ENCODE data around the gene LRRC47.
"Not testable (repeated sequence)": the region's sequence is repeated elsewhere in the genome, so short reads cannot be mapped to it uniquely, and the experiment has no call there.

Gene LRRC47

GRCh38 chr1:3771108-3772026, 24.9 kb downstream of the LRRC47 start:
- no peak for DNase-seq

- no peak for DNase-seq
These were observed 26.1 kb downstream of the LRRC47 start for GRCh38 chr1:3770047-3770765.

DNA sequence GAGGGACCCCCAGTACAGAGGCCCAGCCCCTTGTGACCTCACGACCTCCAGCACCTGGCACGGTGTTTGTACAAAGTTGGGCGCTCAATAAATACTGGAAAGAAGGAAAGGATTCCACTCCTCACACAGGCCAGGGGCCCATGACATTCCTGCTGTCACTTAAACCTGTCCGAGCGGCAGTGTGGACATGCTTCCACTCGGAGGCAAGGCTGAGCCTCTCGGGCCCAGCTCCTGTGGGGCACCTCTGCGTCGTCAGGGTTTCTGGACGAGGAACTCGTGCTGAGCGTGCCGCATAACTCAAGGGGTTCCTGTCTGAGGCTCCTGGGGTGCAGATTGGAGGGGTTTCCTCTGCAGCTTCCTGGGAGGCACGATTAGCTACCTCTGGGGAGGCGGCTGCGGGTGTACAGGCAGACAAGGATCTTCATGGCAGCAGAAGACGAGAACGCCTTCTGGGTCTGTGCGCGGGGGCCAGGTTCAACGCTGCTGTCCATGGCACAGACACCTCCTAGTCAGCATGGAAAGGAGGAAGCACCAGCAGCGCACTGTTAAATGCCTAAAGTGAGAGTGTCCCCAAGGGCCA, 27.4 kb downstream of the LRRC47 start:
- DNase-seq: no peak

- DNase-seq: no peak
These were observed 28.9 kb downstream of the LRRC47 start for GRCh38 chr1:3767328-3767925.

DNA sequence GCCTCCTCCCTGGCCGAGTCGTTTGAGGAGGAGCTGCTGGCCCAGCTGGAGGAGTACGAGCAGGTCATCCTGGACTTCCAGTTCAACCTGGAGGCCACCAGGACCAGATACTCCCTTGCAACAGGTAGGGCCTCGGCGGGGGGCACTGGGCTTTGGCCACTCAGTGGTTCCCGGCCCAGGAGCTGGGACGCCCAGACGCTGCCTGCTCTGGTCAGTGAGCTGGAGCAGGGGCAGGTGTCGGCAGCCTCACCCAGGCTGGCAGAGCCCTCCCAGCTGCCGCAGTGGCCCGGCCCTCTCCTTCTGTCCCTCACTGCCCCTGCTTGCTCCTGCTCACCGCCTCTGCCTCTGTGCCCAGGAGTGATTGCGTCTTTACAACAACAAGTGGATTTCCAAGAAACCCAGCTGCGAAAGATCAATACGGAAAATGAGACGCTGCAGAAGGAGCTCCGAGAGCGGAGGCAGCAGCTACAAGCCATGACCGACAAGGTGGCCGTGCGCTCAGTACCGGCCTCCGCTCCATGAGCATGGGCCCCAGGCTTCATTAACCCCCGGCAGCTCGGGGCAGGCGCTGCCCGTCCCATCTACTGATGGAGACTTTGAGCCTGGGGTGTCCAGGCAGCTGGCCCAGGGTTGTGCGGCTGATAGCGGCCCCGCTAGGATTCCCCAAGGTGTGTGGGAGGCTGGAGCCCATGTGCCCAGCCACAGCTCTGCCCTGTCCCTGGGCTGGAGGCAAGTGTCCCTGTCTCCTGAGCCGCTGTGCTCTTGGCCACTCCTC, 32.8 kb downstream of the LRRC47 start:
- DNase-seq: no peak

DNA sequence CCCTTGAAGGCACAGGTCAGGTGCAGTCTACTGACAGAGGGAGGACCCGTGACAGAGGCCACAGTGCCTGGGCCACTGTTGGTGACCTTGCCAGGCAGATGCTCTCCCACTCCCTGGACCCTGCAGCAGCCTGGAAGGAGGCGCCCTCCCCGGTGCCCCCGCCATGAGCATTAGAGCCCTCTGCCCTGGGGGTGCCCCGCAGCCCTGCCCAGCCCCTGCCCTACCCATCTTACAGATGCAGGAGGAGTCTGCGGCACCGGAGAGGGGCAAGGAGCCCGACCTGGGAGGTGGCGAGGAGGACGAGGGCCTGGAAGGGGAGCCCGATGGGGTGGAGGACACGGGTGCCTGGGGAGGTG, 33.4 kb downstream of the LRRC47 start:
- no peak for DNase-seq

- no peak for DNase-seq
These were observed 34.0 kb downstream of the LRRC47 start for GRCh38 chr1:3762151-3762872.

DNA sequence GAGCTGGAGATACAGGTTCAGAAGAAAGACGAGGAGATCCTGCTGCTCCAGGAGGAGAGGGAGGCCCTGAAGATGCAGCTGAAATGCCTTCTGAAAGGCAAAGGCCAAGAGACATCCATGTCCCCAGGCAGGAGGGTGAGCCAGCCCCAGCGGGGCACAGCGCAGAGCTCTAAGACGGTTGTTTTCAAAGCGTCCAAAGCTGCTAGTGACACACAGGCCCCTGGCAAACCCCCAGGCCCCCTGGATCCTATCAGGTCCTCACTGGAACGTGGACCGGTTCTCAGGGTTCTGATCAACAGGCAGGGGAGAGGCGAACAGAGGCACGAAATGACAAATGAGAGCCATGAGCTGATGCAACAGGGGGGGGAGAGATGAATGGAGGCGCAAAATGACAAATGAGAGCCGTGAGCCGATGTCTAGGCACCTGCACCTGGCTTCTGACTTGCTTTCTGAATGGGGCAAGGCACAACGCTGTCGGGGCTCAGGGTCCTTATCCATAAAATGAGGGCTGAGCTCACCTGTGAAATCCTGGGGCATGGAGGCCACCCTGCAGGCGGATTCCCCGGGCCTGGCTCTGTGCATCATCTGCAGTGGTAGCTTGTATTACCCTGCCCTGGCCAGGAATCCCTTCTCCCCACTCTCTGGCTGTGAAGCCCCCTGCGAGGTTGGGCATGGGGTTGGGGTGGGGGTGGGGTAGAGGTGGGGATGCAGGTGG, 34.8 kb downstream of the LRRC47 start:
- DNase-seq: no peak

DNA sequence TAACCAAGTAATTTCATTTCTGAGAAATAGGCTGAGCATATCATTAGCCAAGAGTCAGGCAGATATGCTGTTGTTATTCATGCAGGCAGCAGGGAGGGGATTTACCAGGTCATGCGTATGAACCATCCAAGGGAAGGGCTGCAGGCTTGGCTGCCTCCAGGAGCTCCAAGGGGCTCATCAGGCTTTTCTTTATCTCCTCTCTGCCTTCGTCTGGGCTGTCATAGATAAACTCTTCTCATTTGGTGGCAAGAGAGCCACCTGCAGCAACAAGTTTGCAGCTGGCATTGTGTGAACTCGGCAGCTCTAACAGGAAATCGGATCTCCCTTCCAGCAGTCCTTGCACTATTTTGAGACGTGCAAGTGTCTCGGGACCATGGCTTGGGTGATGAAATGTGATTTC, 36.5 kb downstream of the LRRC47 start:
- DNase-seq: no peak

DNA sequence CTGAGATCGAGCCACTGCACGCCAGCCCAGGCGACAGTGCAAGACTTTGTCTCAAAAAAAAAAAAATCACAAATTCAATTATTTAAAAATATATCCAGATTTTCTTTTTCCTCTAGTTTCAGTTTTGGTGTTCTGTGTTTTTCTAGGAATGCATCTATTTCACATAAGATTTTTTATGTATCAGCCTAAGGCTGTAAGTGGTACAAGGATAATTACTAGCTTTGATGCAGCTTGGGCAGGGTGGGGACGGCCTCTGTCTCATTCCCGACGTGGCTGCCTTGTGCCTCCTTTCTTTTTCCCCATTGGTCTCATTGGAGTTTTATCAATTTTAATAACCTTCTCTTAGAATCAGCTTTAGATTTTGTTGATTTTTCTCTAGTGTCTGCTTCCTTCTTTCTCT, 37.1 kb downstream of the LRRC47 start:
- no peak for DNase-seq

GRCh38 chr1:3756394-3756793, 39.9 kb downstream of the LRRC47 start:
- no peak for DNase-seq

DNA sequence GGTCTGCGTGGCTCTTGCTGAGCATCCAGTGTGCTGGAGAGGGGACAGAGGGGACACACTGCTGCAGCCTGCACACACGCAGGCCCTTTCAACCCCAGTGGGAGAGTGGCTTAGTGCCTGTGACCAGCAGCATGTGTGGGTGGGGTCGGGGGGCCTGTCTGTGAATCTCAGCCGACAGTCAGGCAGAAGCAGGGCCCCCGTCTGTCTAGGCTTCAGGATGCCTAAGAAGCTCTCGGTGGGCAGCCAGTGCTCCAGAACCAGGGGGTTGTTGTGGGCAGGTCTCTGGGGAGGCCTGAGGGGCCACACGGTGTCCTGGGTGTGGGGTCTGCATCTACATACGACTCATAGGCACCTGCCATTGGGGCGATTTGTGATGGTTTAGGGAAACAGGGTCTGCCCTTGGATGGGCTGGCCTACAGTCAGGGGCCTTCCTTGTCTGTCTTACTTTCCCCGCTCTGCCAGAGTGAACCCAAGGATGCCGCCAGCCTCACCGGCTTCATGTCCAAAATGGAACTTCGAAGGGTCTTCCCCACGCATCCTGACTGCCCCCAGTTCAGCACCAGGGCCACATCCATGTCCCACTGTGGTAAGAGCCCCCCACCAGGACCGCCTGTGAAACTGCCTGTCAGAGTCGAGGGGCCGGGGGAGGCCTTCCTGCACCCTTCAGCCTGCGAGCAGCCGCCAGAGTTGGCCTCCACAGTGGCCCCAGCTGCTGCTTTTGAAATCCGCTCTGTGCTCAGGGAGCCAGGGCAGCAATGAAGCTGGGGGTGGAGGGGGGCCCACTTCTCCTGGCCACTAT, 42.4 kb downstream of the LRRC47 start:
- no peak for DNase-seq

DNA sequence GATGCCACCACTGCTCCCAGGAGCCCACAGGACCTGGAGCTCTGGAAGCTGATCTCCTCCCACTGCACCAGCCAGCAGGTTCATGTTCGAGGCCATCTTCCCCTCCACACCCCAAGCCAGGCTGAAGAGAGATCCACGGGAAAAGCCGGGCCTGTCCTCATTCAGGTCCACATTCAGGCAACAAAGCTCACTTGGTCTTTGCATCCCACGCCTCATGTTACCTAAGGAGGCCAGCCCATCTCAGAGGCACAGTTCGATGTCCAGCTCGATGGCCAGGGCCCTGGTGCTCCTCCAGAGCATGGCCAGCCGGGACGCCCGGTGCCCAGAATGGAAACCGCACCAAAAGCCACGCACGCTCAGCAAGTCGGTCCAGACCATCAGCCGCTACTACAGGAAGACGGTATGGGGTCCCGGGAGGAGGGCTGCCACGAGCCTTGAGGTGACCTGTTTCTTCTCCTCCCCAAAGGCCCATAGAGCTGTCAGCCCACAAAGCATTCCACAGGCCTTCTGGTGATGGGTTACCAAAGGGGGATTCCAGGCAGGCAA, 43.8 kb downstream of the LRRC47 start, which contains the start of gene CCDC27:
CCDC27 (plus strand) TSS at position 51 of the 546 bp plus-strand sequence; CDS start at position 83, 32 bp downstream.
- DNase-seq: no peak

DNA sequence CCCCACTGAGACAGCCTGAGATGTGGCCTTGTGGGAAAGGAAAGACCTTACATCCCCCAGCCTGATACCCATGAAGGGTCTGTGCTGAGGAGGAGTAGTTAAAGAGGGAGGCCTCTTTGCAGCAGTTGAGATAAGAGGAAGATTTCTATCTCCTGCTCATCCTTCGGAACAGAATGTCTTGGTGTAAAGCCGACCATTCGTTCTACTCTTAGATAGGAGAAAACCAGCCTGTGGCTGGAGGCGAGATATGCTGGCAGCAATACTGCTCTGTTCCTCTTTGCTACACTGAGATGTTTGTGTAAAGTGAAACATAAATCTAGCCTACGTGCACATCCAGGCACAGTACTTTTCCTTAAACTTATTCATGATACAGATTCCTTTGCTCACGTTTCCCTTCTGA, 45.6 kb downstream of the LRRC47 start:
- DNase-seq: no peak

- no peak for DNase-seq
These were observed 46.8 kb downstream of the LRRC47 start for GRCh38 chr1:3749512-3749911.

DNA sequence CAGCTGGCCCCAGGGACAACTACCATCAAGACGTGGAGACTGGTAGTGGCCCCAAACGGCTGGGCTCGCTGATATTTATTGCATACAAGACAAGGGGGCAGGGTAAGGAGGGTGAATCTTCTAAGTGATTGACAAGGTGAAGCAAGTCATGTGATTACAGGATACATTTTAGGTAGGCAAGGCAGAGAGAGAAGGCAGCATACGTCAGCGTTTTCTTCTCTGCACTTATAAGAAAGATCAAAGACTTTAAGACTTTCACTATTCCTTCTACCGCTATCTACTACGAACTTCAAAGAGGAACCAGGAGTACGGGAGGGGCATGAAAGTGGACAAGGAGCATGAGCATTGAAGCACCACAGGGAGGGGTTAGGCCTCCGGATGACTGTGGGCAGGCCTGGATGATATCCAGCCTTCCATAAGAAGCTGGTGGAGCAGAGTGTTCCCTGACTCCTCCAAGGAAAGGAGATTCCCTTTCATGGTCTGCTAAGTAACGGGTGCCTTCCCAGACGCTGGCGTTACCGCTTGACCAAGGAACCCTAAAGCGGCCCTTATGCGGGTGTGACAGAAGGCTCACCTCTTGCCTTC, 47.9 kb downstream of the LRRC47 start:
- not testable (repeated sequence) for DNase-seq

DNA sequence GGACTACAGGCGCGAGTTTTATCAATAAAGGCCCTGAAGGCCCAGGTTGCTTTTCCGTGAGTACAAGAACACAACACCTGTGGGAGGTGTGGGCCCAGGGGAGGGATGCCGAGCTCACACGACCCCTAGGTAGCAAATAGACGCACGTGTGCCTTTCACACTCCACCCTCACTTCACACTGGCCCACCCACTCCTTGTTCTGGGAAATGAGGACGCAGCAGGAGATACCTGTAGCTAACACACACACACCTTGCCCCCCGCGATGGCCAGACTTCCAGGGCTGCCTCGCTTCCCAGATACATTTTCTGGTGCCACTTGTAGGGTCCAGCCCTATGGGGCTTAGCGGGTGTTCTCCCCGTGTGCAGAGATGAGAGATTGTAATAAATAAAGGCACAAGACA, 48.4 kb downstream of the LRRC47 start:
- DNase-seq: no peak

DNA sequence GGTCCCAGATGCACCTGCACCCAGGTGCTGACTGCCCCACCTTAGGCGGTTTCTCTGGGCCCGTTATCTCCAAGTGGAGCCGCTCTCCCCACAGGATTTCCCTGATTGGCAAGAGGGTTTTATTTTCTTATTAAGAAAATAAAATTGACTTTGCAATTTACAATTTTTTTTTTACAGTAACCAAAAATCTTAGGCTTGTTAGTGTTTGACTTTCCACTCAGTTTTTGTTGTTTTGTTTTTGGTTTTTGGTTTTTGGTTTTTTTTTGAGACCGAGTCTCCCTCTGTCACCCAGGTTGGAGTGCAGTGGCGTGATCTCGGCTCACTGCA, 48.8 kb downstream of the LRRC47 start:
- DNase-seq: no peak

DNA sequence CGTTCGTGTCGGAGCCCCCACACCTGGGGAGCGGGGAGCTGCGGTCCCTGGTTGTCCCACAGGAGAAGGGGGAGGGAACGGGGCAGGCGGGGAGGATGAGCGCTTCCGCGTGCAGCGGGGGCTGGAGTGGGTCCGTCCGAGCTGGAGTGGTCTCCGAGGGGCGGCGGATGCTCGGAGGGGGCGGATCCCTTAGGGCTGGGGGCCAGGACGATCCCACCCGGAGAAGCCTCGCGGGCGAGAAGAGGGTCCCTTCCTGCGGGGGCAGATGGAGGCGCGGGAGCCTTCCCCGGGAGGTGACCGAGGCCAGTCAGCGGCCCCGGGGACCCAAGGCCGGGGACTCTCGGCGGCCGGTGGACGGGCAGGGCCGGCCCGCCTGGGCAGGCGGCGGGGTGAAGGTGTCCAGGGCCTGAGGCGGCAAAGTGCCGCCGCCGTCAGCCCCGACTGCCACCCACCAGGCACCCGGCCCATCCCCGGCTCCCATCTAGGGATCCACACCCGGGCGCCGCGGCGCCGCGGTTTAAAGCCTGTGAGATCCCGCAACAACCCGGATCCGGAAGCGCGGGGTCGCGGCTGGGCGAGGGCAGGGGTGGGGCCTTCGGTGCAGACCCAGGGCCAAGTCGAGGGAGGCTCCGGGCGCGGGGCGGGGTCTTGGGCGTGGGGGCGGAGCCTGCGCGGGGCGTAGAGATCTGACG, 49.3 kb downstream of the LRRC47 start:
- DNase-seq: peak; percentile 78
